ENCODE results near the gene SALL1.

SALL1 gene
- 0 to 0.04 reads per million in 2 experiments for total RNA-seq

DNA sequence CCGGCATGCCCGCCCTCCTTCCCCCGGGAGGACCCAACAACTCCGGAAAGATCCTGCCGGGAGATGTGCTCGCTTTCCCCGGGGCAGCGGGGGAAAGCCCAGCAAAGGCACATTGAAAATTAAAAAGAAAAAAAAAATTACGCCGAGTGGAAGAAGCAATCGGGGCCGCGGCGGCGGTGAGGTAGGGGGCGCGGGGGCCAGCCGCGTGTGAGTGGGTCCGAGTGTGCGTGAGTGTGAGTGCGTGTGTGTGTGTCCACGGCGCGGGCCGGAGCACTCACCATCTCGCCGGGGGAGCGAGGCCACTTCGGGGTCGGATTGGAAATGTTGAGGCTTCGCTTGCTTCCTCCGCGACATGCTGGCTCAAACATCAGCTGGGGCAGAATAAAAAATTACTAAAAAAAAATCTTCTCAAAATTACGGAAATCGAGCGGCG, at the start of gene SALL1:
Gene SALL1, minus strand, starts transcription at position 383 of the 433 bp plus-strand sequence. Its CDS starts 29 bp downstream, at position 354.
- DNase-seq (ENCODE audit: low read depth) = no peak

DNA sequence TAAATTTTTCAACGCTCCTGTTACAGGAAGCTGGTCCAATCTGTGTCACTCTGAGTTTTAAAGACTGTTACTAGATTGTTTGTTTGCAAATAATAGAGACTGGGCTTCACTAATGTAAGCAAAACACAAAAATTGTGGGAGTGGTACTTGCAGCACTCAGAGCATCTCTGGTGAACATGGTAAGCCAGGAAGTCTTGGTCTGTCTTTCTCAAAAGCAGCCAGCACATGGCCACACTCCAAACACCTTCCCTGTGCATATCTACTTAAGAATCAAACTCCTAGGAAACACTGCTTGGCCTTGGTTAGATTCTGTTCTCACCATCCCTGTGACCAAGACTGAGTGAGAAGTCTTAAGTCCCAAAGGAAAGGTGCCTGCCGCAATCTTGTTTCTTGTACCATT, 49.7 kb upstream of the SALL1 start:
- no peak for DNase-seq (ENCODE audit: low read depth)

DNA sequence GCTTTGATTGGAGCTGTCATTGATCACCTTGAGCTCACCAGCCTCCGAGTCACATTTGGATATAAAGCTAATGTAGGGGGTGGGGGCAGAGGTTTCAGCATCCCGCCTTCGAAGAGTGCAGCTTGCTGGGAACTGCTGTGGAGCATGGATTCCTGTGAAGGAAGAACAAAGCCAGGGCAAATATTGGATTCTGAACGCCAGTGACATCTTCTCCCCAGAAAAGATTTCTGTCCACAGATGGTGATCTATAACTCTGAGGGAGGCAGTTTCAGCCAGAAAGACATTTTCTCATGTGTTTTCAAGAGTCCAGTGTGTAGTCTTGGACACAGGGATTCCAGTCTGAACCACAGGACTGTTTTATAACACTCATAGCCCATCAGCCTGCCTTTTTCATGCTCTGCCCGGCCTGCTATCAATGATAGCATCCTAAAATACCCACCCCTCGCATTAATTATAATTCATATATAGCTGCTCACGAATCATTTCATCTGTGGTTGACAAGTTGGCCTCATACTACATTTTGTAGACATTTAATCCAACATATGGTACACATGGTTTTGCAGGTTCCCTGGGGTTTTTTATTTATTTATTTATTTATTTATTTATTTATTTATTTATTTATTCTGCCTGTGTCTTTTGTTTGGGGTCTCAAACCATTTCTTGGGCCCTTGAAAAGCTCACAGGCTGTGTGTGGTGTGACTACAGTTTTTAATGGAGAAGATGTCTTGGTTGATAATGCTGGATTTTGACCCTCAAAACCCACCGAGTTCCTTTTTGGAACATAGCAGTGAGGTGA, 47.1 kb upstream of the SALL1 start:
- no peak for DNase-seq (ENCODE audit: low read depth)

DNA sequence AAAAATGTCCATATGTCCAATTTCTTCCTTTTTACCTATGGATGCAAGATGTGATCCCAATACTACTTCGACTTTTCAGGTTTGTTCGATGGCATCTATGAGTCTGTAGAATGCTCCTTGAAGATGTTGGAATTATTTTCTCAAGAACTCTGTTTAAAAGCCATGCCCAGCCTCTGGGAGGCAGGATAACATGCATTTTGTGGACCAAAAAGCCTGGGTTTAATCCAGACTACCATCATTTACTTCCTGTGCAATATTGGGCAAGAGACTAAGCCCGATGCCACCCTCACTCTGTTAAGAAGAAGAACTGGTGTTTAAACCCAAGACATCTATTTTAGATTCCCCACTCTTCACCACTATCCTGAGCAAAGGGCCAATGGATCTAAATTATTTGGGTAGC, 42.8 kb upstream of the SALL1 start:
- DNase-seq (ENCODE audit: low read depth) = no peak

DNA sequence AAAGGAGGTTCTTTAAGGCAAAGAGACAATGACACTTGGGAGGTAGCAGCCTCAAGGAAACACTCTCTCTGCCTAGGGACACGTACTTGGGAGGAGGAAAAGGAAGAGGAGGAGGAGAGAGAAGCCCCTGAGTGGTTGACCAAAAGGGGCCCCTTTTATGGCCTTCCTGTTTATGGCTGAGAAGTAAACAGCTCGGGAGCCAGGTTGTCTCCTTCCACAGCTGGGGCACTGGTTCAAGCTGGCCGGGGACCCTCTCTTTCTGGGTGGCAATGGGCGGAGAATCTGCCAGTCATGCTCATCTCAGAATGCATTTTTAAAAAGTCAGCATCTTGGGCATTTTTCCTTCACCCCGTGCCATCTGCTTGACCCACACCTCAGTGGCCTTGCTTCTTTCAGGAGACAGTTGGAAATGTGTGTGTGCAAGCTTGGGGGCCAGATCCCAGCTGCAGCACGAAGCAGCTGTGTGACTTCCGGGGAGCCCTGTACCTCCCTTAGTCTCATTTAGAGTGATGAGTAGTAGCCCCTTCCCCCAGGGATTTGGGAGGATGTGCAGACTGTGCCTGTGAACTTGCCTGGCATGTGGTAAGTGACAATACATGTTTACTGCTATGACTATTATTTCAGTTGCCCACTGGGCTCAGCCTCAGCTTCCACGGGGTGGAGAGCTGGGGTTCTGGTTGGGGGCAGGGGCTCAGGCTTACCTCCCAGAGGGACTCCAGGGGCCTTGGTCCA, 33.8 kb upstream of the SALL1 start:
- DNase-seq (ENCODE audit: low read depth) = no peak

DNA sequence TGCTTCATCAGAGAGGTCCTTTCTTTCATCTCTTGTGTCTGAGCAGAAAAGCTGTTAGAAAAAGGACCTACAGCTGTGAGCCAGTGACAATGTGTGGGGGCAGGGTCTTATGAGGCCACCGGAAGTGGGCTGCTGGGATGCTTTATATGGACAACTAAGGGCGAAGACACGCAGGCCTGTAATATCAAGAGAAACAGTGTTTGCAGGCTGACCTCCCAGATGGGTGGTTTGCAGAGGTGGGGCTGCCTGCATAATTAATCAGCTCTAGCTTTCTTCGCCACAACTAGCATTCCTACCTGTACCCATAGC, 30.4 kb upstream of the SALL1 start:
- DNase-seq (ENCODE audit: low read depth) = no peak

DNA sequence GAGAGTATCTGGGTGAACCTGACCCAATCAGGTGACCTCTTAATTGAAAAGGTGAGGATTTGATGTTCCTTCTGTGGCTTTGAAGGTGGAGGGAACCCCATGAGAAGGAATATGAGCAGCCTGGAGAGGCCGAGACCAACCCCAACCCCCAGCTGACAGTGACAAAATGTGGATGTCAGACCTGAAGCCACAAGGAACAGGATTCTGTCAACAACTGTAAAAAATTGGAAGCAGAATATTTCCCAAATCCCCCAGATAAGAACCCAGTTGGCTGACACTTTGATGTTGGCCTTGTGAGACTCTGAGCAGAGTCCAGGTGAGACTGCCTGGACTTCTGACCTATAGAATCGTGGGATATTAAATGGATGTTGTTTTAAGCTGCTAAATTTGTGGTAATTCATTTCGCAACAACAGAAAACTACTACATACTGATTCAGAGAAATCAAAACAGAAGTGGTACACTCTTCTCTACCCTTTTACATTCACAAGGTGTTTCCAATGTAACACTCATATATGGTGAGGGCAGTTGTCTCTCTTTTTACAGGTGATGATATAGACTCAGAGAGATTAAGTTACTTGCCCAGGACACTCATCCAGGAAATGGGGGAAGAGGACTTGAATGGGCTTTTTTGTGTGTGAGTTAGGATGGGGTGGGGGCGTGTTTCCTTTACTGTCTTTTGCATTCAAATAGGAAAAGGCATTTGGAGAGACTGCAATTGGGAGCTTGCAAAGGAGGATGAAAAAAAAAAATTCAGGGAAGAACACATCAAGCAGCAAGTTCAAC, 29.8 kb upstream of the SALL1 start:
- DNase-seq (ENCODE audit: low read depth) = no peak

DNA sequence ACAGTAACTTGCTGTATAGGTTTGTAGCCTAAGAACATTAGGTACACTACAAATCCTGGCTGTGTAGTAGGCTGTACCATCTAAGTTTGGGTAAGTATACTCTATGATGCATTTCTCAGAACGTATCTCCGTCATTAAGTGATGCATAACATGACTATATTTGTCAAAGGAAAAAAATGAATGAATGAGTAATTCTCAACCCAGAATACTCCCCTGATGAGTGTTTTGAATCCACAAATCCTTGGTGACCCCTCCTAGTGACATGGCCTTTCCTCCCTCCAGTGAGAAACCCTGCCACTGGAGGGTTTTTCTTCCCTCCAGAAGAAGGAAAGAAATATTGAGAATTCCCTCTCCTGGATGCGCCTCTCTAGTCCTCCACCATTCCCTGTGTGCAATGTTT, 24.0 kb upstream of the SALL1 start:
- no peak for DNase-seq (ENCODE audit: low read depth)

DNA sequence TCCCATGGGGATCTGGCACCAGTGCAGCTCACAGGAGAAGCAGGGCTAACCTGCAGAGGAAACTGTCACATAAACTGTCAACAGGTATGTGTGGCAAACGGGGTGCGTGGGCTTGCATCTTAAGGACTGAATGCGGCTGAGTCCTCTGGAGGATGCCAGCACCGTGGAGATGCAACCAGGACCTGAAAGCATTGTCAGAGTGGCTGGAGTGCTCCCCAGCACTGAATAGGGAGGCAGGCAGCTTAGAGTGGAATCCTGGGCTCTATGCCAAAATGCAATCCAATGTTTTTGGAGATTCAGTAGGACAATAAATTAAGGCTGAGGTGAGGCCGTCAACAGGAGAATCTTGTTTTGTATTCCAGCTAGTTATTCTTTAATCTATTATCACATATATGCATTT, 21.3 kb upstream of the SALL1 start:
- DNase-seq (ENCODE audit: low read depth) = no peak

DNA sequence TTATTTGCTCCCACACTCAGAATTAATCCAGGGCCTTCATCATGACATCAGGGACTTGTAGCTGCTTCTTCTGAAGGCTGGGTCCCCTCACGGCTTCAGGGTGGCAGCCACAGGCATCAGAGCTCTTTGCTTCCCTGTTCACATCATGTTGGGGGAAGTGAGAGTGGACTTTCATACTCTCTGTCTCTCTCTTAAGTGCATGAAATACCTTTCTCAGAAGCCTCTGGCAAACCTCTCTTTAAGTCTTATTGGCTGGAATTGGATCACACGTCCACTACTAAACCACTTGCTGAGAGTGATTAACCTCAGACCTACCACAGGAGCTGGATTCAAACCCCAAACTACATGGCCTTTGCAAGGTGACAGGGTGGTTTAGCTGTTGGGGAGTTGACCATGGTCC, 17.7 kb upstream of the SALL1 start:
- no peak for DNase-seq (ENCODE audit: low read depth)

DNA sequence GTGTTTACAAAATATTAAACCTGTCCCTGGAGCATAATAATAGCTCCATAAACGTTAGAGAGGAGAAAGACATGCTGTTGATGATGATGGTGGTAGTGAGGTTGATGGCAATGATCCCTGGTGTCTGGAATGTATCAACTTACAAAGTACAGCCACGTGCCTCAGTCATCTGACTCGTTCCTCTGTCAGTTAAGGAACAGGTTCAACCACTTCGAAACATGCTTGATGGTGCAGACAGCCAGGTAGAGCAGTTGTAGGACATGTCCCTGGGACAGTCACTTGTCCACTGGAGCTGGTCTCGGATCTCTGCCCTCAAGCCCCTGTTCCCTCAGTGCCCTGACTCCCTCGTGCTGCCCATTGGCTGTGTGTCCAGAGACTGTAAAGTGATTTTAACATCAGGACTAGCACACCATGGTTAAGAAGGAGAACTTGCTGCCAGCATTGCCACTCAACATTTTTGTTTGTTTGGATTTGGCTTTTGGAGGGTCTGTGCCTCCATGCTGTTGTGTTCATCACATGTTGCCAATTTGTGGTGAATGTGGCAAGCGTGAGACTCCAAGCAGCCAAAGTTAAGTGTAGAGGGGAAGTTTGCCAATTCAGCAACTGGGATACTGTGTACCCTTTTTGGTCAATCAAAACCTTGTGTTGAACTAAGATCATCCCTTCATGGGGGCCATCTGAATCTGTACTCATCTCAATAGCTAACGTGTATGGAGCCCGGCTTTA, 16.3 kb upstream of the SALL1 start:
- no peak for DNase-seq (ENCODE audit: low read depth)

DNA sequence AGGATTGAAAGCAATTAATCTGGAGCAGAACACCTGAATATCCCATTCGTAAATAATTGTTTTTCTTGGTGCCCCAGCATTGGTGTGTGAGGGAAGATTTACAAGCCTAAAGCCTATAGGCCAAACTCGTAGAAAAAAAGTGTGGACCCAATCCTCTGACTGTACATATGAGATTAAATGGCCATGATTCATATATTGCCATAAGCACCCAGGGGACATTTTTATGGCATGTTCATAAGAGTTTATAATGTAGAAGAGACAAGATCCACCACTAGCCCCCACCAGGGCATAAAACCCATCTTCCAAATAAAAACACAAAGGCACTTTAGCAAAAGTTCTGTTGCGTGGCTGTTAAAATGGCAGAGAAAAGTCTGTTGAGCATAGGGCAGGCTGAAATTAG, 15.5 kb upstream of the SALL1 start:
- DNase-seq (ENCODE audit: low read depth) = no peak

DNA sequence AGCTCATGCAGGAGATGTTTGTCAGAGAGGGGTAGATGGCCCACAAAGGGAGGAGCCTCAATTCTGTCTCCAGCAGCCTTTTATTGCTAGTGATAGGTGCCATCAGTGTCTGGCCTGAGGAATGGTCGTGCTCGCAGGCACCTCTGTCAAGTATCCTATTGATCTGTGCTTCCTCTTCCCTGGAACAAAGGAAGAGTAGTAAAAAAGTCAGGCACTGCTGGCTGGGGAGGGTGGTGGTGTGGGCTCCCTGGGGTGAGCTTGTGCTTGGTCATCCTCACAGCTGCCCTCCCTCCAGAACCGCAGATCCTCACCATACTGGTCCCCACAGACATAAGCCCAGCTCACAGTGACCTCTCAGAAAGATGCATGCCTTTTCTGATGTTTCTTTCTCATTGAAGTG, 15.0 kb upstream of the SALL1 start:
- DNase-seq (ENCODE audit: low read depth) = no peak

DNA sequence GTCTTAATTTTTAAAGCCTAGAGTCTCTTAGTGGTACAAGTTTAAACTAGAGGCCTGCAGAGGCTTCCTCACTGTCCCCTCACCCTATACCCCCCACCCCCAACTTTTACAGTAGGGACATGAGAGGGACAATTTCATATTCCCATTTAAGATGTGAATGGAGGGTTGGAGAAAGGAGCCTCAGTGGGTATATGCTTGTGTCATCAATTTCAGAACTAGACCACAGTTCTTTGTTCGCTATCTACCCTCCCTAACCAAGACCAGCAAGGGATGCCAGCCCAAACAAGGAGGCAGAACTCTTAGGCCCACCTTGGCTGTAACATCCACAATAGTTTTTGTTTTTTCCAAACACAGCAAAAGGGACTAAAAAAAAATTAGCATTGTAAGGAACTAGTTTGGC, 14.0 kb upstream of the SALL1 start:
- no peak for DNase-seq (ENCODE audit: low read depth)

DNA sequence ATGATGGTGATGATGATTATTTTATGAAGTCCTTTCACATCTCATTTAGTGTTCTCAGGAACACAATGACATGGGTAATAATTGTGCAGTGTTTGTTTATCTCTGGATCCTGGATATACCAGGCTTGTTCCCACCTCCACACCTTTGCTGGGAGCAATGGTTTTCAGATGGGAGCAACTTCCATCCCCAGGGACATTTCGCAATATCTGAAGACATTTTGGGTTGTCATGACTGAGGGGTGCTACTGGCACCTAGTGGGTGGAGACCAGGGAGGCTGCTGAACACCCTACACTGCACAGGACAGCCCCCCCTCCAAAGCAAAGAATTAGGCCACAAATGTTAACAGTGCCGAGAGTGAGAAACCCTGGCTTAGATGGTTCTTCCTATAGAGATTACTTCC, 13.5 kb upstream of the SALL1 start:
- no peak for DNase-seq (ENCODE audit: low read depth)

DNA sequence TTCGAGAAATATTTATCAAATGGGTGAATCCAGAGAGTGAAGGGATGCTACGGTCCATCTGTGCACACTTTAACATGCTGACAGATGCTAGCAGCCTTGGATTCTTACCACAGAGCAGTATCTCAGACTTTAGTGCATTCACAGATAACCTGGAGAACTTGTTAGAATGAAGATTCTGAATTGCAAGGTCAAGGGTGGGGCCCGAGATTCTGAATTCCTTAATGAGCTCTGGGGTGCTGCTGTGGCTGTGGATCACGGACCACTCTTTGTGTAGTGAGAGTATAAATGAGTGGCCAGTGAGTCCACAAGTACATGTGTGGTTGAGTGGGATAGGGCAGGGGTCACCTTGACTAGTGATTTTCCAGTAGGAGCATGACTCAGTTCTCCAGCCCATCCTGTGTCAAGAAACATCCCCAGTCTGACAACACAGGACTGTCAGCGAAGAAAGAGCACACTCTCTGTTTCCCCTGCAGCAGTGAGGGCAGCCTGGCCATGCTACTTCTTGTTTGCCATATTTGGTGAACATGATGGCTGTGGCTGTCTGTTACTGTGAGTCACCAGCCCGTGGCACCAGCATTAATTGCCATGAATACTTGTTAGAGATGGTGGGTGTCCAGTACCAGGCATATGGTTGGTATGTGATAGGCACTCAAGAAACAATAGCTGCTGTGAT, 13.0 kb upstream of the SALL1 start:
- no peak for DNase-seq (ENCODE audit: low read depth)

DNA sequence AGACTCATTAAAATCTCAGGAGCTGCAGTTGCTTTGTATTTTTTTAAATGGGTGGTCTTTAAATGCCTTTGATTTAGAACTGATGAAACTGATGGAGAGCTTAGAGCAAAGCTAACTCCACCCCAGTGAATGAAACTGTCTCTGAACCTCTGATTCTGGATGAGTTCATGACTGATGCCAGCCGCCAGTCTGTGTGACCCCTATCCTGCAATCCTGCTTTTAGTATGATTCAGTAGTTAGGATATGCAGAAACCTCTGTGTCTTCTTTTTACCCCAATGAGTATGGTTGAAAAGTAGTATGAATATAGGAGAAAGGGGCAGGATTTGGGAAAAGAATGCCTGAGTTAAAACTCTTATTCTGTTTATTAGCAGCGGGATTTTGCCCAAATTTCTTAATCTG, 12.3 kb upstream of the SALL1 start:
- DNase-seq (ENCODE audit: low read depth) = no peak

DNA sequence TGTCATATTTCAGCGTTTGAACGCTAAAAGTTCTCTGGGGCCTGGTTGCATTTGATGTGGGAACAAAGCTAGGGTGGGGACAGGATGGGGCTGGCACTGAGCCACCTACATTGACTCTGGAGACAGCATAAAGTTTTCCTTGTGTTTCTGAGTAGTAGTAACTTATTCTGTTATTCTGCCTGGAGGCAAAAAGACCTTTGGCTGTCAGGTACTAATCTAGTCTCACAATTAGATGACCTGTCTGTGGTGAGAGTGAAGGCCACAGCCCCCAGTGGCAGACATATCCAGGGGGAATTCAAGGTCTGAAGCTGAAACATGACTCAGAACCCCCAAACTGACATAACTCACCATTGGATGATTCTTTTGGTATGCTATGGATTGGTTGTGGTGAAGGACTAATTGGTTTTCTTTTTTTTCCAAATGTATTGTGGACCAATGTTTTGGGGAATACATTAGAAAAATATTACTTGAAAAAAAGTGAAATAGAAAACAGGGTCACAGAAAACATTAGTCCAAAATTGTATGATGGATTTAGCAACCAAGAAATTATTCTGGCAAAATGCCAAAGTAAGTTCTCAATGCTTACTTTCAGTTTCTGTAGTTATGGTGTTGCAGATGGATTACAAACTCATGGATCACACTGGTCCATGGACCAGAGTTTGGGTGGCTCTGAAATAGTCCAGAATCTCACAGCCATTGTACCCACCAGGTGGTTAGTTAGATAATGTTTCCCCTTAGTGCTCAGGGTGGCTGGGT, 10.5 kb upstream of the SALL1 start:
- DNase-seq (ENCODE audit: low read depth) = no peak

DNA sequence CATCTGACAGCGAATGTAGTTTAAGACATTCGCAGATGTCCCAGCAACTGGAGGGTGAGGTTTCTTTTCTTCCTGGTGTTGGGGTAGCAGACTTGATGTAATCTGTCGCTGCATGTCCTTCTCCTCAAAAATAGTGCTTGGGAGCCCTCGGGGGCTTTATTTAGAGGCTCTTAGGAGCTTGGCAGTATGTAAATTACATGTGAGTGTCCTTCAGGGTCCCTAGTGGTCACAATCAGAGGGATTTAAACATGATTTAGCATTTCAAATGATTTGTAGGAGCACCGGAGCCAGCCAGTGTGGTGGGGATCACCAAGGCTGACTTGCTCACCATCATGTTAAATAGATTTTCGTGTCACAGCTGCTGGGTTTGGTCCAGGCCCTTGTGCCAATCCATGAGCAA, 8.8 kb upstream of the SALL1 start:
- DNase-seq (ENCODE audit: low read depth) = no peak

DNA sequence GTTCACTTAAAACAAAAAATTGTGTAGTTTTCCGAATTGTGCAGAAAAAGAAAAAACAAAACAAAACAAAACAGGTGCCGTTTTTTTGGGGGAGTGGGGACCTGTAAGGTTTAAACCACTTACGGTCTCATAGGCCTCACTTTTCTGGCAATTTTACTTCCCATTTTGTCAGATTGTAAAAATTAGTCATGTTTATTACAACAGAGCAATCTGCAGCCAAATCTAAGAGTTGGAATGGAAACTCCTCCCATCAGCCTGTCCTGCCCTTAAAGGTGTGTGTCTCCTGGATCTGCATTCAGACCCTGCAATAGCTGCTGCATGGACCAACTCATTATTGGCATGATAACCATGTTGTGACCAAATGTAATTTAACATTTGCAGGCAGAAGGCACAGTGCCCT, 8.2 kb upstream of the SALL1 start:
- DNase-seq (ENCODE audit: low read depth) = no peak

DNA sequence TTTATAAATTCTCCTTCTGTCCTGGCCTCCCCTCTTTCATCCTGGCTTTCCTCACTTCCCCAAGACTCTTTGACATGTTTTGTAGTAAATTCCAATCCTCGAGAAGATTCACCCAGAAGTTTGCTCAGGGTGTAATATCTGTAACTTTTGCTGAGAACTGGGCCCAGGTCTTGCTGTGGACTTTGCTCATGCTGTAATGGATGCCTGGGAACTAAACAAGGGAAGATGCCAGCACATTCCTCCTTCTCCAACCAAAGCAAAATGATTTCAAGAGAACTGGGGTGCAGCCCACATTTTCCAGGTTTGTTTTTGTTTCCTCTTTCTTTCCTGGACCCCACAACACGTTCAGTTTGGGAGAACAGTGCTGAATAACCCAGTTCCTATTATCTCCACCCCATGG, 6.6 kb upstream of the SALL1 start:
- no peak for DNase-seq (ENCODE audit: low read depth)

Measured in T follicular helper cell (primary cell).